IMR-90 (cell line): ENCODE measurements around the gene EEF1AKMT2.

Experiments used
- BHLHE40 ChIP-seq: fragments of 150-350 bp; IDR thresholded peaks from 2 replicates; pipeline ENCODE4 v1.6.1; 2016; ENCODE audit warnings: mild to moderate bottlenecking, low read depth, low read length
- CEBPB ChIP-seq: IDR thresholded peaks from 2 replicates; pipeline ENCODE4 v1.6.1; 2012; ENCODE audit warnings: low read depth, low read length, improper control_type of control experiment
- MAFK ChIP-seq: IDR thresholded peaks from 2 replicates; pipeline ENCODE4 v1.6.1; 2012; ENCODE audit warnings: low read depth, low read length, improper control_type of control experiment
- NFE2L2 ChIP-seq: fragments of 150-350 bp; IDR thresholded peaks from 2 replicates; pipeline ENCODE4 v1.6.1; 2016; ENCODE audit warnings: low read depth, mild to moderate bottlenecking, low read length
- POLR2A ChIP-seq: IDR thresholded peaks from 2 replicates; pipeline ENCODE4 v1.6.1; 2012; ENCODE audit warnings: mild to moderate bottlenecking, low read depth, low read length
- RAD21 ChIP-seq: IDR thresholded peaks from 2 replicates; pipeline ENCODE4 v1.6.1; 2012; ENCODE audit warnings: low read length, improper control_type of control experiment
- RCOR1 ChIP-seq: IDR thresholded peaks from 2 replicates; pipeline ENCODE4 v1.6.1; 2012; ENCODE audit warnings: mild to moderate bottlenecking, low read length, improper control_type of control experiment; ENCODE audit not compliant: insufficient replicate concordance
- RFX5 ChIP-seq: IDR thresholded peaks from 2 replicates; pipeline ENCODE4 v1.8.0; 2012; ENCODE audit warnings: low read depth, mild to moderate bottlenecking, low read length, moderate library complexity
- TF ChIP-seq, protein P1 (sequence below): conservative IDR thresholded peaks from 2 replicates; pipeline ENCODE4 v1.5.1; 2012; ENCODE audit warnings: mild to moderate bottlenecking, low read depth, low read length, improper control_type of control experiment
- TF ChIP-seq, protein P2 (sequence below): fragments of 150-350 bp; IDR thresholded peaks from 2 replicates; pipeline ENCODE4 v1.6.1; 2017; ENCODE audit warnings: mild to moderate bottlenecking, antibody characterized with exemption, low read length, low read depth
- TF ChIP-seq, protein P3 (sequence below): fragments of 150-350 bp; IDR thresholded peaks from 2 replicates; pipeline ENCODE4 v1.6.1; 2016; ENCODE audit warnings: low read depth, mild to moderate bottlenecking, low read length, moderate library complexity, borderline replicate concordance

DNA sequence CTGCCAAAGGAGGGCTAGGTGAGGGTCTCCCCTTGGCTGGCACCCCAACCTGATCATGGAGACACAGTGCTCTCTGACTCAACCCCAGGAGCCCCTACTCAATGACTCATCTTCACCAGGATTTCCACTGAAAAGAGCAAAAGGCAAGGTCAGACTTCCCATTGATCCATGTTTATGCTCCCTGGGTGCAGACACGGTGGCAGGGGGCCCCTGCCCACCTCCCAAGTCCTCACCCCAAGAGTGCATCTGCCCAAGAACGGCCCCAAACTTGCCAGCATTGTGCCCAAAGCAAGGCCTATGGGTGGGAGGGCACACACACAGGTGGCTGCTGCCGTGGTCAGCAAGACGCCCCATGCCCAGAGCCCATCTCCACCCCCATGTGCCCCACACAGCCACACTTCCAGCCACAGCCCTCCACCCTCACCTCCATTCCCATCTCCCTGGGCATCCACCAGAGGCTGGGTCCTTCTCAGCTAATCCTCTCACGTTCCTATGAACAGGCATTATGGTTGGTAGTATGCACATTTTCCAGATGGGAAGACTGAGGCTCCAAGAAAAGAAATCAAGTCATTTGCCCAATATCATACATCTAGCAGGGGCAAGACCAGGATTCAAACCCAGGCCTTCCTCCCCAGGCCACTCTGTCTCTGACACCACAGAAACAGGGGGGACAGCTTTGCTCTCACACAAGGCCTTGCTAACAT is 78.8 kb downstream of the EEF1AKMT2 start:
- TF ChIP-seq RAD21, result no peak
- TF ChIP-seq, protein P1, sequence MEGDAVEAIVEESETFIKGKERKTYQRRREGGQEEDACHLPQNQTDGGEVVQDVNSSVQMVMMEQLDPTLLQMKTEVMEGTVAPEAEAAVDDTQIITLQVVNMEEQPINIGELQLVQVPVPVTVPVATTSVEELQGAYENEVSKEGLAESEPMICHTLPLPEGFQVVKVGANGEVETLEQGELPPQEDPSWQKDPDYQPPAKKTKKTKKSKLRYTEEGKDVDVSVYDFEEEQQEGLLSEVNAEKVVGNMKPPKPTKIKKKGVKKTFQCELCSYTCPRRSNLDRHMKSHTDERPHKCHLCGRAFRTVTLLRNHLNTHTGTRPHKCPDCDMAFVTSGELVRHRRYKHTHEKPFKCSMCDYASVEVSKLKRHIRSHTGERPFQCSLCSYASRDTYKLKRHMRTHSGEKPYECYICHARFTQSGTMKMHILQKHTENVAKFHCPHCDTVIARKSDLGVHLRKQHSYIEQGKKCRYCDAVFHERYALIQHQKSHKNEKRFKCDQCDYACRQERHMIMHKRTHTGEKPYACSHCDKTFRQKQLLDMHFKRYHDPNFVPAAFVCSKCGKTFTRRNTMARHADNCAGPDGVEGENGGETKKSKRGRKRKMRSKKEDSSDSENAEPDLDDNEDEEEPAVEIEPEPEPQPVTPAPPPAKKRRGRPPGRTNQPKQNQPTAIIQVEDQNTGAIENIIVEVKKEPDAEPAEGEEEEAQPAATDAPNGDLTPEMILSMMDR, result no peak
- TF ChIP-seq, protein P2, sequence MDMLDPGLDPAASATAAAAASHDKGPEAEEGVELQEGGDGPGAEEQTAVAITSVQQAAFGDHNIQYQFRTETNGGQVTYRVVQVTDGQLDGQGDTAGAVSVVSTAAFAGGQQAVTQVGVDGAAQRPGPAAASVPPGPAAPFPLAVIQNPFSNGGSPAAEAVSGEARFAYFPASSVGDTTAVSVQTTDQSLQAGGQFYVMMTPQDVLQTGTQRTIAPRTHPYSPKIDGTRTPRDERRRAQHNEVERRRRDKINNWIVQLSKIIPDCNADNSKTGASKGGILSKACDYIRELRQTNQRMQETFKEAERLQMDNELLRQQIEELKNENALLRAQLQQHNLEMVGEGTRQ, result no peak
- TF ChIP-seq, protein P3, sequence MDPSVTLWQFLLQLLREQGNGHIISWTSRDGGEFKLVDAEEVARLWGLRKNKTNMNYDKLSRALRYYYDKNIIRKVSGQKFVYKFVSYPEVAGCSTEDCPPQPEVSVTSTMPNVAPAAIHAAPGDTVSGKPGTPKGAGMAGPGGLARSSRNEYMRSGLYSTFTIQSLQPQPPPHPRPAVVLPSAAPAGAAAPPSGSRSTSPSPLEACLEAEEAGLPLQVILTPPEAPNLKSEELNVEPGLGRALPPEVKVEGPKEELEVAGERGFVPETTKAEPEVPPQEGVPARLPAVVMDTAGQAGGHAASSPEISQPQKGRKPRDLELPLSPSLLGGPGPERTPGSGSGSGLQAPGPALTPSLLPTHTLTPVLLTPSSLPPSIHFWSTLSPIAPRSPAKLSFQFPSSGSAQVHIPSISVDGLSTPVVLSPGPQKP, result no peak
- TF ChIP-seq POLR2A, result no peak
- no peak for TF ChIP-seq RCOR1
- TF ChIP-seq RFX5, result no peak
- TF ChIP-seq CEBPB, result no peak
- no peak for TF ChIP-seq NFE2L2
- TF ChIP-seq MAFK, result no peak
- TF ChIP-seq BHLHE40, result no peak
